Islet precursor cell (in vitro differentiated cells): ENCODE data around the gene MICAL2.

Experiments used
- DNase-seq: peaks from one replicate; pipeline ENCODE4 v3.0.0-alpha.2; 2018

The MICAL2 gene

GRCh38 chr11:12100841-12101242 is 9.5 kb upstream of the MICAL2 start:
- DNase-seq, result no peak

GRCh38 chr11:12101318-12101717 is 9.1 kb upstream of the MICAL2 start:
- DNase-seq, result no peak

DNA sequence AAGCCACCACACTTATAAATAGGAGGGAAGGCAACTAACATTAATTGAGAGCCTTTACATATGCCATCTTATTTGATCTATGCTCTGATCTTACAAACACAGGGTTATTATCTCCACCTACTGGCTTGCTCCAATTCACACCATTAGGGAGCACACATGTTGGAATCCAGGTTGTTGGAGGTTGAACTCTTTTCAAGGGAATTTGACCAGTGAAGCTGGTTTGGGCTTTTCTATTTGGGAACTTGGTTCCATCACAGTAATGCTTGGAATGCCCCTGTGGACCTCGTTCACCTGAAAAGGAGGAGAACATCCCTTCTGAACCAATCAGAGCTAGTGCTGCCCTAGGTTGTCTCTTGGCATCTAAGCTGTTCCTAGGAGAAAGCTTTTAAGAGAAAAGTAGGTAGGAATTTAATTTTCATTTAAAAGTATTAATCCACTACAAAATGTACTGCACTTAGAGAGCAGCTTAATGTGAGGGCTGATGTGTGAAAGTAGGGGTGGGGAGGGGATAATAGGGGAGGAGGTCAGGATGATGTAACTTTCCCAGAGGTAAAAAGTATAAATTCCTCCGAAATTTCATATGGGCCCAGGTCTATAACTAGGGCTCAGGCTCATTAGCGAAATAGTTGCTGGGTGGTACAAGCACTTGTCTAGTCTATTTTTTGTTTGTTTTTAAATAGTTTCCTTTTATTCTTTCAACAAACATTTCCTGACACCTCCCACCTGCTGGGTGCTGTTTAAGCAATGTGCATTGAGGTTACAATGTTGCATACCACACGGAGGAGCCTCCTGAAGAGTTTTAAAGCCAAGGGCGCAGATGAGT is 7.6 kb upstream of the MICAL2 start:
- DNase-seq, result no peak

GRCh38 chr11:12103411-12104225 is 6.8 kb upstream of the MICAL2 start:
- DNase-seq, result no peak

GRCh38 chr11:12105471-12105870 is 4.9 kb upstream of the MICAL2 start:
- no peak for DNase-seq

- no peak for DNase-seq
Observed at GRCh38 chr11:12106101-12106500, 4.3 kb upstream of the MICAL2 start.

GRCh38 chr11:12106501-12106900 is 3.9 kb upstream of the MICAL2 start:
- DNase-seq, result no peak

DNA sequence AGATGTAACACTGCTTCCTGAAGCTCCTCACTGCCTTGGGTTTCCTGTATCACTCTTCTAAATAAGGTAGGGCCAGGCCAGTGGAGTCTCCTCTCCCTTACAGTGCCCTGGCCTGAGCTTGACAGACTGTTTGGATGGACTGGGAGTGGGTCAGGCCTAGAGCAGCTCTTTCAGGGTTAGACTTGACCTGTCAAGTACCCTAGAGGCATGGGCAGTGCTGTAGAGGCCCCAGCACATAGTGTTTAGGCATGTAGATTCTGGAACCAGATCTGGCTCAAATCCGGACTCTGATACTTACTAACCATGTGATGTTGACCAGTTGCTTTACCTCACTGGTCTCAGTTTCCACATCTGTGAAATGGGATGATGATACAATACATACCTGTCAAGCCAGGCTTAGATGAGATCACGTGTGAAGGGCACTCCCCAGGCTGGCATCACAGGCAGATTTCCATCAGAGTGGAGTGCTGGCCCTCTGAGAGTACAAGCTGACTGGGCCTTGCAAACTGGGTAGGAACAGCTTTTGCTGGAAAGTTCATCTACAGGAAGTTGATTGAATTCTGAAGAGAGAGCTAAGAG is 1.4 kb upstream of the MICAL2 start:
- DNase-seq, result no peak

DNA sequence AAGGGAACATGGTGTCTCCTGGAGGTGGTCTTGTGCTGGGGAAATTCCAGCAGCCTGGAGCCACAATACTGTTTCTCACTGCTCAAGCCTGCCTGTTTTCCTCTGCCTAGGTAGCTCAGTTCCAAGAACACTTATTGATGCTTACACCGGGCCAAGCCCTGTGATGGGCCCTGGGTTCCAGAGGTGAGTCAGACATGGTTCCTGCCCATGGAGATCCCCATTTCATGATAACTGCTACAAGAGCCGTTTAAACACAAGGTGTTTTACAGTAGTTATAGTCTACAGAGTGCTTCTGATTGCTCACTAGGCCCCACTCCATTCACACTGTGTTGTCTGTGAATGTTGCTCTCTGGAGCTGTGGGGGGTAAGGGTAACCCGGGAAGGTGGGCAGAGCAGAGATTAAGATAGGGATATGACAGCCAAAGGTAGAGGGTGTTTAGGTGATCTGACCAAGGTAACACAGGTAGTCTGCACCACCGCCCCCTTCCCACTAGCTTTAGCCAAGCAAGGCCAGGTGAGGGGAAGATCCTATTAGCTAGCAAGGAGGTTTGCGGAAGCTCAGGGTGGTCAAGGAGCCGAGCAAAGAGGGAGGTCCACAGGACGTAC is 696 bp upstream of the MICAL2 start:
- DNase-seq, result no peak

DNA sequence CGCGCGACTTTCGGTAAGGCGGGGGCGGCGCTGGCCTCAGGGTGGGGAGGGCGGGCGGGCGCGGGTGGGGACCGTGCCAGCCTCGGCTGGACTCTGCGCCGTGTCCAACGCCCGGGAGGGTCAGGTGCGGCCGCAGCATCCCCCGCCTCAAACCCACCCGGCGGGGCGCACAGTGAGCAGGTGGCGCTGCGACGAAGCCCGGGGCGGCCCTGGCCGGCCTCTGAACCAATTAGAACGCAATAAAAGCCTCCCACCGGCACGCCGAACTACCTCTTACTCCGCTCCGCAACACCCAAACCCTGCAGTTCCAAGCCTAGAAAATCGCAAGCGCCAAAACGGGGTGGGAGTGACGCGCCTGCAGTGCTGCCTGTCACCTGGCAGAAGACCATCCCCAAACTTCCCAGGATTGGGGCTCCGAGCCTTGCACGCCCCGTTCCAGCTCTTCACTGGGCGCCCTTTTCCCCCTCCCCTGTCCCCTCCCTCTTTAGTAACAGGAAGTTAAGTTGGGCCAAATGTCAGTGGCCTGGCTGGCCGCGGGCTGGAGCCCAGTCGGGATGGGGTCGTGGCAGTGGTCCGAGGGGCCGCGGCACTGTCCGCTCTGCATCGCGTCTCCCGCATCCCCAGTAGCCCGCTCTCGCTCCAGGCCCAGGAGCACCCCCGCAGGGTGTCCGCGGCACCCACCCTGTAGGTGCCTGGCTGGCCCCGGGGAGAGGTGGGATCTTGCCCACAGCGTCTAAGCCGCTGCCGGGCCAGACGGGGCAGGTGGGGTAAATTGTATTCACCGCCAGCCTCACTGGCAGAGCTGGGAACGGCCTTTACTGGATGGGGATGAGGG is 541 bp downstream of the MICAL2 start:
- DNase-seq, result peak; percentile 66

- no peak for DNase-seq
Observed at GRCh38 chr11:12111549-12112520, 1.4 kb downstream of the MICAL2 start.

- no peak for DNase-seq
Observed at GRCh38 chr11:12112750-12113149, 2.4 kb downstream of the MICAL2 start.

DNA sequence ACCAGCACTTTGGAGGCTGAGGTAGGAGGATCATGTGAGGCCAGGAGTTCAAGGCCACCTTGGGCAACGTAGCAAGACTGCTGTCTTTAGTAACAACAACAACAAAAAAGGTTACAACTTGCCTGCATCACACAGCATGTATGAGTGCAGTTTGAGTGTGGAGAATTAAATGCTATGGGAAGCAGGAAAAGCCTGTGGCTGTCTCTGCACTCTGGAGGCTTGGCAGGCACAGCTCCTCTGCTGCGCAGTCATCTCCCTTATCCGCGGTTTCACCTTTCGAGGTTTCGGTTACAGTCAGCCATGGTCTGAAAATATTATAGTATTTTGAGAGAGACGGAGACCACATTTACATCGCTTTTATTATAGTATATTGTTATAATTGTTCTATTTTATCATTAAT is 2.9 kb downstream of the MICAL2 start:
- no peak for DNase-seq

DNA sequence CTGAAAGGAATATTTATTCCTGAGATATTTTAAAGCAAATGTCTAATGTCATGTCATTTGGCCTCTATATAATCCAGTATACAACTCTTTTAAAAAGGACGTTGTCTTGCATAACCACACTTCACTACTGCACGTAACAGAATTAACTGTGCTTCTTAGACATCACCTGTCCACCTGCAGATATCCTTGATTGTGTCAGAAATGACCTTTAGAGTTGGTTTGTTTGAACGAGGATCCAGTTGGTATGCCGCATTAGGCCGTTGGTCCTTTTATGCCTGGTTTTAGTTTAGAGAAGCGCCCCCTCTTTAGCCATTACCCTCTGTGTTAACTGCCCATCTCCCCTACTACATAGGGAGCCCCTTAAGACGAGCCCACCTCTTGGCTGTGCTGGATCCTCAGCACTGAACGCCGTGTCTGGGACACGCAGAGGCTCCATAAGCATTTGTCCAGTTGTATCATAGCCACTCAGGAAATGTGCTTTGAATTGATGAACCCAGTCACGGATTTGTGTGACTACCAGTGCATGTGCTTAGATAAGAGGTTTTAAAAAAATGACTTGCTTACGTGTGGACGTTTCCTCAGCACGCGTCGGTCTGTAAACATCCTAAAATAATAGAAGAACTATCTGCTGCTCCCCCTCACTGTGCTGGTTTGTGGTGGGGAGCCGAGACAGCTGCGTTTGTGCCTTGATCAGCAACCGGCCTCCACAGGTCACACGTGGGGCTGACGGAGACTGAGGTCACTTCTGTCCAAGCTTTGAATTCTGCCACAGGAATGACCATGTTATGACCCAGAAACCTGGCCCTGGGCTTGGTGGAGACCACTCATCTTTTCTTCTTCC is 4.0 kb downstream of the MICAL2 start:
- DNase-seq, result no peak

GRCh38 chr11:12116425-12117032 is 6.1 kb downstream of the MICAL2 start:
- no peak for DNase-seq

DNA sequence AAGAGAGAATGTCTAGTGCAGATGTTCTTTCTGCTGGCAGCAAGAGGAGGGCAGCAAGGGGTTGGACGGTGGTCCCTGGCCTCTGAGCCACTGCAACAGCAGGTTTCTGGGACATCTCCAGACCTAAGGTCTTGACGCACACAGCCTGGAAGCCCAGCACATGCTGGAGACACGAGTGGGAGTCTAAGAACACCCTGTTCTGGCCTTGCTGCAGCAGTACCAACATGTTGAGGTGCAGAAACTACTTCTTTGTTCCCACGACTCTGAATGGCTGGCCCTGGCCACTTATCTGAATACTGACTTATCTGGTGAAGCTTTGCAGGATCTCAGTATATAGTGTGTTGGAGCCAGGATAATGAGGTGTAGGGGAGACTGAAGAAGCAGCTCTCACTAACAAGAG is 6.8 kb downstream of the MICAL2 start:
- DNase-seq, result no peak

DNA sequence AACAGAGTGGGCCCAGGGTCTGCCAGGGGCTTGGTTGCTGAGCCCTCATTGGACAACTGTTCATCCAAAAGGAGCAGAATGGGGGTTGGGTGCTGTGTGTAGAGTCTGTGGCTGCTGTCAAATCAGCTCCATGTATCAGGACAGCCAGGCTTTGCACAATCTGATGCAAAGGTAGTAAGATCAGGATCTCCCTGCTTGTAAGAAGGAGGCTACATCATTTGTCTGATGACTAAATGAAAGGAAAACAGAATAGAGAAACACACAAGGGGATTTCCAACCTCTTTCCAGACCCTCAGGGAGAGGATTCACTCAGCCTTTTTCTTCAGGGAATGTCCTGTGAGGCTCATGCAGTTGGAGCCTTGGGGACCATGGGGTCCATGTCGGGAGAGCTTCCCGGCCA is 7.2 kb downstream of the MICAL2 start:
- DNase-seq, result no peak

DNA sequence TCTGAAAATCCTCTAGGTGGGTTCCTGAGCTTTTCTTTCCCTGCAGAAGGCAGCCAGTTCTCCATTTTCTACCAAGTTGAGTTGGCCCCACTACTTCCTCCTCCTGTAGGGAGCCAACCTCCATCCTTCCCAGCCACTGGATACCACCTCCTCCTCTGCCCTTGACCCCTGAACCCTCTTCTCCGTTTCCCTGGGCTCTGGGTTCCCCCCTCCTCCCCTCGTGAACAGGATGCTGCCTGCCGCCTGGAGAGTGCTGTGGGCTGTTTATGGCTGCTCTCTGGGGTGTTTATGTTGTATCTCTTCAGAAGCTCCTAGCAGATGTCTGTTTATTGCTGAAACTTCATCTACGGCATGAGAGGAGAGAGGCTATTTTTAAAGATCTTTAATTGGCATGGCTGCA is 8.6 kb downstream of the MICAL2 start:
- no peak for DNase-seq

- no peak for DNase-seq
Observed at GRCh38 chr11:12119502-12119901, 9.1 kb downstream of the MICAL2 start.
